ENCODE results near the gene PHB1.

Gene PHB1

GRCh38 chr17:49414622-49415350 lies at the start of gene PHB1:
TSS of gene PHB1 (minus strand) at chr17:49414882. CDS start at chr17:49413264, 1,618 bp downstream.
- DNase-seq (ENCODE audit: insufficient read length, low spot score): peak; percentile 99
- peak; percentile 93 for FAIRE-seq
- peak; percentile 65 for TF ChIP-seq POLR2A (IDR thresholded peaks at IDR 0.05; ENCODE audit: low read depth, low read length)

DNA sequence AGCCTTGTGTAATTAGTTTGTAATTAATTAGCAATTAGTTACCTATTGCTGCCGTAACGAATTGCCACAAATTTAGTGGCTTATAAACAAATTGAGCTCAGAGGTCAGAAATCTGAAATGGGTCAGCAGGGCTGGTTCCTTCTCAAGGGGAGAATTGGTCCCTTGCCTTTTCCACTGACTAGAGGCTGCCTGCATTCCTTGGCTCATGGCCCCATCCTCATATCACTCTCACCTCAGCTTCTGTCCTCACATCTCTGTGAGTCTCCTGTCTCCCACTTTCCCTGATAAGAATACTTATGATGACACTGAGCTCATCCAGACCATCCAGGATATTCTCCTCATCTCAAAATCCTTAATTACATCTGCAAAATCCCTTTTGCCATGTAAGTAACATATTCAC lies 49.4 kb upstream of the PHB1 start:
- FAIRE-seq: no peak
- TF ChIP-seq POLR2A (IDR thresholded peaks at IDR 0.05; ENCODE audit: low read depth, low read length): no peak
- DNase-seq (ENCODE audit: insufficient read length, low spot score): no peak

GRCh38 chr17:49461580-49461979 lies 46.9 kb upstream of the PHB1 start:
- FAIRE-seq (no peak), DNase-seq (ENCODE audit: insufficient read length, low spot score) (no peak)

GRCh38 chr17:49460401-49460800 lies 45.7 kb upstream of the PHB1 start:
- no peak for TF ChIP-seq POLR2A (IDR thresholded peaks at IDR 0.05; ENCODE audit: low read depth, low read length)
- FAIRE-seq (no peak), DNase-seq (ENCODE audit: insufficient read length, low spot score) (no peak)

More at GRCh38 chr17:49461580-49461979, 46.9 kb upstream of the PHB1 start:
- TF ChIP-seq POLR2A (IDR thresholded peaks at IDR 0.05; ENCODE audit: low read depth, low read length): no peak

GRCh38 chr17:49459401-49459984 lies 44.8 kb upstream of the PHB1 start:
- FAIRE-seq (no peak), DNase-seq (ENCODE audit: insufficient read length, low spot score) (no peak)
- no peak for TF ChIP-seq POLR2A (IDR thresholded peaks at IDR 0.05; ENCODE audit: low read depth, low read length)

DNA sequence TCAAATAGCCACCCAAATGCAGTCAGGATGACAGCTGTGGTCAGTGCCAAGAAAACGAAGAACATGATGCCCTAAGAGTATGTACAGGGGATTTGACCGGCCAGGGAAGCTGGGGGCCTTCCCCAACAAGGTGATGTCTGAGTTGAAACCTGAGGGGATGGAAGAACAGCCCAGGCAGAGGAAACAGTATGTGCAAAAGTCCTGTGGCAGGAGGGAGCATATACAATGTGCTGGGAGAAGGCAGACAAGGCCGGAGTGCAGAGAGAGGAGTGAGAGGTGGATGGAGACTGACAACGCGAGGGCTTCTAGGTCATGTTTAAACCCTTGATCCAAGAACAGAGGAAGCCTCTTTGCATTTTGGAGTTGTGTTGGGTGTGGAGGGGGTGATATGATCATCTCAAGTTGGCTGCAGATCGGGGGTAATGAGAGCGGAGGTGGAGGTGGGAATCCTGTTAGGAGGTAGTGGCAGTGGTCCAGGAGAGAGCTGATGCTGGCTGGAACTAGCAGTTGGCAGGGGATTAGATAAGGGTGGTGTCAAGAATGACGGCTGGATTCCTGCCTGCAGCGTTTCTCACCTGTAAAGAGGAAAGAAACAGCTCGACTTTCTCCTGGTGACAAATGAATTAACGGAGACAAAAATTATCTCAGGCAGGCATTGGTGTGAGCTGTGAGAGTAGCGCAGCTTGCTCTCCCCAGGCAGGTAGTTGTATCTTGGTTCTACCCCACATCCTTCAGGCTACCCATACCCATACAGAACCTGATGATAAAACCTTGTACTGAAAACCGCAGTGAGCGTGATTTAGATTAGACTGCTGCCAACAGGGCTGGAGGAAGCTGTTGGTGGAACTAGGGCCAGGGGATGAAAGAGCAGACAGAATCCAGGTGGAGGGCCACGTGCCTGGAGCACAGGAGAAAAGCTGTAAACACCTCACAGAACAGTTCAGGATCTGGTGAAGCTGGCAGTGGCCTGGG lies 43.2 kb upstream of the PHB1 start:
- no peak for FAIRE-seq
- TF ChIP-seq POLR2A (IDR thresholded peaks at IDR 0.05; ENCODE audit: low read depth, low read length): no peak
- no peak for DNase-seq (ENCODE audit: insufficient read length, low spot score)

DNA sequence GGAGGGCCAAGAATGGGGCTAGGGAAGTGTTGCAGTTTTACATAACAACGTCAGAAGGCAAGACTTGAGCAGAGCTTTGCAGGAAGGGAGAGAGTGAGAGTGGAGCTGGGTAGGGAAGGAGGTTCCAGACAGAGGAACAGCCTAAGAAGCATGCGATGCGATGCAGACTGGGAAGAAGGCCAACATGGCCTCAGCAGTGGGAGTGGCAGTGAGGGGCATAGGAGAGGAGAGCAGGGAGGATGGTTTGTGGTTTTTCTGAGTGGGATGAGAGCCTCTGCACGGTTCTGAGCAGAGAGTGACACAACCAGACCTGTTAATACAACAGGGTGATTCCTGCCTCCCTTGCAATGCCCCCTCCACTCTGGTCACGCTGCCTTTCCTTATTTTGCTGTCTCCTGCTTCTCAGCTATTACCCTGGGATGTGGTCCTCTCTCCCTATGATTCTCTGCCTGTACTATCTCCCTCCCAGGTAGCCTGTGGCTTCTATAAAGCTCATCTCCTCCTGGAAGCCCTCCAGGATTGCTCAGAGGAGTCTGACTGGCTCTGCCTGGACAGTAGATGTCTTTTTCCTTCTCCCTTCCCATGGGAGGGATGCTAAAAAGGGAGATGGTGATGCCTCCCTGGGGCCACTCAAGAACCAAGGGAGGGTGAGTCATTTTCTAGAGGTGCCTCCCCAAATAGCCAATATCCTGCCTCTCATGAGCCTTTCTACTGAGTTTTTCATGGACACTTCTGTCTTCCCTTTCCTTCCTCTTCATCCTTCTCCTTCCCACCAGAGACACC lies 41.7 kb upstream of the PHB1 start:
- no peak for TF ChIP-seq POLR2A (IDR thresholded peaks at IDR 0.05; ENCODE audit: low read depth, low read length)
- DNase-seq (ENCODE audit: insufficient read length, low spot score) (peak; percentile 76), FAIRE-seq (peak; percentile 45)

DNA sequence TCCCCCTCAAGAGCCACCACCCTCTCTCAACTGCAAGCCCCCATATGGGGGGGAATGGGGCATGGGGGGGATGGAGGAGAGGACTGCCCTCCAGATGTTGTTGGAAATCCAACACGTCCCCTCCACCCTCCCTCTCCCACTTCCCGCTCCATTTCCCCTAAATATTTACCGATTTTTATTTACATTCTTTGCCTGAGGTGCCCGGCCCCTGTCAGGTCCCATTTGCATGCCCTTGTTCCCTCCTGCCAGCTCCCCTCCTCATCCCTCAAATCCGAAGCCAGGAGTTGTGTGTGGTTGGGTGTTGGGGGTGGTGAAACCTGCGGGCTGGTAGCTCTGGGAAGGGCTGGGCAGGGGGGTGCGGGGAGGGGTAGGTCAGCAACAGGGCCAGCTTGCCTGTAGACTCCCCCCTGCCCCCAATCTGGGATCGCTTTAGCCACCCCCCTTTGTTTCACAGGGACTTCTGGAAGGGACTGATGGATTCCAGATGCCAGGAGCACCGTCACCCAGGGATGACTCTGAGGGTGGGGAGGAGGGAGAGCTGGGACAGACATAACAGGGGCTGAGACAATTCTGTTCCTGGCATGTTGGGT lies 40.7 kb upstream of the PHB1 start:
- TF ChIP-seq POLR2A (IDR thresholded peaks at IDR 0.05; ENCODE audit: low read depth, low read length): no peak
- no peak for FAIRE-seq
- DNase-seq (ENCODE audit: insufficient read length, low spot score): no peak

- TF ChIP-seq POLR2A (IDR thresholded peaks at IDR 0.05; ENCODE audit: low read depth, low read length): no peak
- DNase-seq (ENCODE audit: insufficient read length, low spot score) (peak; percentile 82), FAIRE-seq (no peak)
These were observed 39.4 kb upstream of the PHB1 start for GRCh38 chr17:49454050-49454449.

DNA sequence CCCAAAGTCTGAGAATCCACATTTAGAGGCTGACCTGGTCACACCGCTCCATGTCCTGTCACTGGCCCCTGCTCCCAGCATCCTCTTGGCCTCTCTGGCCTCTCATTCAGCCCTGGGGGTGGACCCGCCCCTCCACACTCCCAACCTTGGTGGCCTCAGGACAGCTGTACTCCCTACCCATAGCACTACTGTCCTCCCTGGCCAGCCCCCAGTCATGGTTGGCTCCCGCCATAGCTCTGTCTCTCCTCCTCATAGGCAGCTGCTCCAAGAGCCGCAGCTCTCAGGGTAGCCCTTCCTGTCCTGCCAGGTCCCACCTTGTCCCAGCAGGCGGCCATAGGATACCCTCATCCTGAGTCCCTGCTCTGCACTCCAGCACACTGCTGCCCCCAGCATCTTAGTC lies 38.0 kb upstream of the PHB1 start:
- TF ChIP-seq POLR2A (IDR thresholded peaks at IDR 0.05; ENCODE audit: low read depth, low read length): no peak
- DNase-seq (ENCODE audit: insufficient read length, low spot score): no peak
- no peak for FAIRE-seq

GRCh38 chr17:49452201-49452600 lies 37.5 kb upstream of the PHB1 start:
- no peak for FAIRE-seq
- no peak for TF ChIP-seq POLR2A (IDR thresholded peaks at IDR 0.05; ENCODE audit: low read depth, low read length)

DNA sequence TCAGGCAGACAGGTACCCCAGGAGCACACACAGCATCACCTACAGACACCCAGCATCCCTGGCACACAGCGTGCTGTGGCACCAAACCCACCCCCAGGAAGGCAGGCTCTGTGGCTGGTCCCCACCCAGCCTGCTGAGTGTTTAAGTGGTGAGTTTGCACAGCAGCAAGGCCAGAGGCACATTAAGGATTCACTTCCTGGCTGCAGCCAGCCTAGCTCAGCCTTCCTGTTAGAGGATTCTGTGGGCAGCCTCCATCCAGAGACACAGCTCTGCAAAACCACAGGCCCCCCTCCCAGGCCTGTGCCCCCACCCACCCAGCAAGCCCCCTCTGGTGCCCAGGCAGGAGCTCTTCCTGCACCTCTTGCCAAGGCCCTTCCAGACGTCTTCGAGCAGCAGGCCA lies 36.1 kb upstream of the PHB1 start:
- TF ChIP-seq POLR2A (IDR thresholded peaks at IDR 0.05; ENCODE audit: low read depth, low read length): no peak
- peak; percentile 73 for DNase-seq (ENCODE audit: insufficient read length, low spot score)
- peak; percentile 6 for FAIRE-seq

More at GRCh38 chr17:49452201-49452600, 37.5 kb upstream of the PHB1 start:
- DNase-seq (ENCODE audit: insufficient read length, low spot score): no peak

GRCh38 chr17:49450181-49450580 lies 35.5 kb upstream of the PHB1 start:
- no peak for TF ChIP-seq POLR2A (IDR thresholded peaks at IDR 0.05; ENCODE audit: low read depth, low read length)
- DNase-seq (ENCODE audit: insufficient read length, low spot score) (no peak), FAIRE-seq (no peak)

All from H54 (cell line).